Loucy (cell line): ENCODE results near the gene SPATA13.

ENCODE experiments used
- H2AFZ ChIP-seq: fragments of 200-600 bp; sonication (generic); 2 replicates; pipeline ENCODE4 v1.6.0; 2016; ENCODE audit warnings: antibody characterized with exemption, mild to moderate bottlenecking, low read length, moderate library complexity
- H3F3A ChIP-seq: fragments of 200-600 bp; 2 replicates; pipeline ENCODE4 v1.6.0; 2016; ENCODE audit warnings: antibody characterized with exemption, low read depth, mild to moderate bottlenecking
- H3K27me3 ChIP-seq: fragments of 200-600 bp; sonication (generic); 2 replicates; pipeline ENCODE4 v1.6.1; 2014; ENCODE audit warnings: low read length, mild to moderate bottlenecking; ENCODE audit not compliant: insufficient read depth, poor library complexity, severe bottlenecking
- H3K36me3 ChIP-seq: fragments of 200-600 bp; sonication (generic); 2 replicates; pipeline ENCODE4 v1.6.1; 2016; ENCODE audit warnings: low read length; ENCODE audit not compliant: insufficient read depth
- H3K4me1 ChIP-seq: fragments of 200-600 bp; sonication (generic); 2 replicates; pipeline ENCODE4 v1.5.1; 2014; ENCODE audit warnings: low read length, mild to moderate bottlenecking; ENCODE audit not compliant: insufficient read depth, poor library complexity, severe bottlenecking
- H3K4me2 ChIP-seq: fragments of 200-600 bp; sonication (generic); 2 replicates; pipeline ENCODE4 v1.6.0; 2014; ENCODE audit warnings: antibody characterized with exemption, low read length, low read depth, mild to moderate bottlenecking; ENCODE audit not compliant: poor library complexity, severe bottlenecking
- H3K4me3 ChIP-seq: fragments of 200-600 bp; sonication (generic); 2 replicates; pipeline ENCODE4 v1.5.1; 2014; ENCODE audit warnings: low read length, mild to moderate bottlenecking, mixed read lengths; ENCODE audit not compliant: poor library complexity, severe bottlenecking
- H3K79me2 ChIP-seq: fragments of 200-600 bp; sonication (generic); 2 replicates; pipeline ENCODE4 v1.6.1; 2014; ENCODE audit warnings: low read length; ENCODE audit not compliant: insufficient read depth
- H3K9ac ChIP-seq: fragments of 200-600 bp; sonication (generic); 2 replicates; pipeline ENCODE4 v1.6.0; 2014; ENCODE audit warnings: mild to moderate bottlenecking, low read depth, low read length, moderate library complexity; ENCODE audit not compliant: poor library complexity, severe bottlenecking
- H3K9me2 ChIP-seq: fragments of 200-600 bp; sonication (generic); replicated peaks from 2 replicates; pipeline ENCODE4 v1.6.1; 2016; ENCODE audit warnings: low read depth, low read length, mixed read lengths
- H3K9me3 ChIP-seq: fragments of 200-600 bp; sonication (generic); 2 replicates; pipeline ENCODE4 v1.6.1; 2014; ENCODE audit warnings: mild to moderate bottlenecking, antibody characterized with exemption, low read length, low read depth; ENCODE audit not compliant: insufficient read depth
- H4K20me1 ChIP-seq: fragments of 200-600 bp; sonication (generic); 2 replicates; pipeline ENCODE4 v1.6.0; 2014; ENCODE audit warnings: antibody characterized with exemption, low read length, mild to moderate bottlenecking; ENCODE audit not compliant: insufficient read depth, poor library complexity, severe bottlenecking
- CTCF ChIP-seq: fragments of 200-600 bp; sonication (generic); conservative IDR thresholded peaks from 2 replicates; pipeline ENCODE4 v1.5.1; 2014; ENCODE audit warnings: mild to moderate bottlenecking, antibody characterized with exemption, low read length
- EZH2phosphoT487 ChIP-seq: fragments of 200-600 bp; IDR thresholded peaks from 2 replicates; pipeline ENCODE4 v1.6.1; 2018; ENCODE audit warnings: antibody characterized with exemption, mild to moderate bottlenecking, moderate library complexity, borderline replicate concordance

Gene SPATA13

GRCh38 chr13:24225062-24225461 is 64.5 kb downstream of the SPATA13 start:
- Histone ChIP-seq H3K4me2 (no peak overlapping the region), H3K27me3 (no peaks in the 10 kb centered on the region), H3K9ac (no peak overlapping the region), H3F3A (no peaks in the 10 kb centered on the region), H2AFZ (no peak overlapping the region), H3K4me1 (peaks cover 5% of the 10 kb centered on the region), H3K36me3 (peaks cover 33% of the 10 kb centered on the region; the same call in 1 of the 2 replicates), H3K9me3 (no peaks in the 10 kb centered on the region), H3K9me2 (no peaks in the 10 kb centered on the region), H4K20me1 (peaks cover 2% of the 10 kb centered on the region), H3K79me2 (peaks cover 25% of the 10 kb centered on the region; the same call in 1 of the 2 replicates), H3K4me3 (no peak overlapping the region)
- TF ChIP-seq EZH2phosphoT487 (no peak), CTCF (no peak)

DNA sequence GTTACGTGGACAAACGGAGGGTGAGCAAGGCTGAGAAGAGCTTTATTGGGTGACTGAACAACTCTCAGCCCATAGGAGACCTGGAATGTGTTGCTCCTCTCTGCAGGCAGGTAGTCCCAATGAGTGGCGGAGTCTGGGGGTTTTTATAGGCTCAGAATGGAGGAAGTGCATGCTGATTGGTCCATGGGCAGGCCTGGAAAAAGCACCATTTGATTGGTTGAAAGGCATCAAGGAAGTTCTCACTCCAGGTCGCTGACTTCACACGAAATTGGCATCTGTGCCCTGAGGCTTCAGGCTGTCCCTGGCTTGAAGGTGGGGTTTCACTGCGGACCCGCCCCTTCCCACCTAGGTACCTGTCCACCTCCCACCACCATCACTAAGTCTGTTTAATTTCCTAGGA is 65.4 kb downstream of the SPATA13 start:
- Histone ChIP-seq H3K4me2 (no peak overlapping the region), H3K9me2 (no peaks in the 10 kb centered on the region), H3F3A (no peaks in the 10 kb centered on the region), H3K79me2 (peaks cover 18% of the 10 kb centered on the region; the same call in 1 of the 2 replicates), H3K36me3 (peaks cover 33% of the 10 kb centered on the region; the same call in 1 of the 2 replicates), H3K9me3 (no peaks in the 10 kb centered on the region), H3K9ac (no peak overlapping the region), H3K27me3 (no peaks in the 10 kb centered on the region), H3K4me1 (peaks cover 5% of the 10 kb centered on the region), H4K20me1 (no peaks in the 10 kb centered on the region), H3K4me3 (no peak overlapping the region), H2AFZ (no peak overlapping the region)
- TF ChIP-seq CTCF: no peak
- no peak for TF ChIP-seq EZH2phosphoT487

GRCh38 chr13:24226762-24227161 is 66.2 kb downstream of the SPATA13 start:
- Histone ChIP-seq H3K4me2 (no peak overlapping the region), H3K9me2 (no peaks in the 10 kb centered on the region), H3K79me2 (peaks cover 18% of the 10 kb centered on the region; the same call in 1 of the 2 replicates), H4K20me1 (no peaks in the 10 kb centered on the region), H3K4me3 (no peak overlapping the region), H3K27me3 (no peaks in the 10 kb centered on the region), H3K9ac (no peak overlapping the region), H2AFZ (no peak overlapping the region), H3K9me3 (no peaks in the 10 kb centered on the region), H3K4me1 (peaks cover 5% of the 10 kb centered on the region), H3K36me3 (peaks cover 33% of the 10 kb centered on the region; the same call in 1 of the 2 replicates), H3F3A (no peaks in the 10 kb centered on the region)
- no peak for TF ChIP-seq CTCF
- no peak for TF ChIP-seq EZH2phosphoT487
